Esophagus squamous epithelium (tissue), 5 donors: ENCODE results near the gene POU2F1. TPM values are rescaled to one million over a fixed set of nuclear protein-coding genes. Genes with fewer than 3 reads are reported as not detected.

Experiments used
- DNase-seq: peaks from one replicate; lab custom pipeline; 2025; lab: John Stamatoyannopoulos, UW
- H3K27ac ChIP-seq, 4 donors: fragments of 200-600 bp; sonication (generic); one replicate each; pipeline ENCODE4 v1.5.1; 2016 to 2019; ENCODE audit warnings: mild to moderate bottlenecking in 1 of 4
- H3K27me3 ChIP-seq, 4 donors: fragments of 200-600 bp; sonication (generic); 1 replicate in 3 of 4; 2 replicates in 1 of 4; pipeline versions ENCODE4 v1.5.1 to v1.6.0; 2017 to 2021; ENCODE audit warnings: antibody characterized with exemption in 1 of 4
- H3K36me3 ChIP-seq, 3 donors: fragments of 200-600 bp; sonication (generic); one replicate each; pipeline ENCODE4 v1.5.1; 2016 to 2019
- H3K4me1 ChIP-seq, 3 donors: fragments of 200-600 bp; sonication (generic); one replicate each; pipeline ENCODE4 v1.5.1; 2017 to 2019
- H3K4me3 ChIP-seq, 4 donors: fragments of 200-600 bp; sonication (generic); 1 replicate in 3 of 4; 2 replicates in 1 of 4; pipeline ENCODE4 v1.5.1; 2016 to 2019; ENCODE audit warnings: mild to moderate bottlenecking in 2 of 4, moderate library complexity in 1 of 4
- H3K9me3 ChIP-seq, 3 donors: fragments of 200-600 bp; sonication (generic); one replicate each; pipeline ENCODE4 v1.5.1; 2016 to 2019
- POLR2A ChIP-seq, 4 donors: fragments of 450-650 bp; IDR thresholded peaks; one replicate each; pipeline ENCODE4 v1.6.1; 2017; ENCODE audit warnings: antibody characterized with exemption in 4 of 4, mild to moderate bottlenecking in 4 of 4, moderate library complexity in 3 of 4
- WGBS, 2 donors: methylation state at CpG; one replicate each; pipeline ENCODE4 v1.1.5; 2018; 5-methylcytosine and 5-hydroxymethylcytosine counted together
- intact Hi-C: fragments of 100-400 bp; cut with DNase I; formaldehyde crosslinking; loops from one replicate; pipeline ENCODE4 v1.15.0; 2022
- total RNA-seq, 4 donors: library from RNA; depleted of rRNA; stranded (reverse); fragments of >200 nt; gene quantifications; one replicate each; pipeline ENCODE4 v1.1.0, GENCODE V29; 2016
- TF ChIP-seq, protein P1 (sequence below), 6 experiments: fragments of 450-650 bp in 4 of 6; fragments of 200-600 bp in 2 of 6; sonication (generic) in 2 of 6; IDR thresholded peaks; one replicate each; pipeline ENCODE4 v1.5.1; 2016 to 2019; ENCODE audit warnings: antibody characterized with exemption in 6 of 6, mild to moderate bottlenecking in 4 of 6, moderate library complexity in 4 of 6
- donor health status: DM: yes; HTN: yes; CAD: no.

Gene POU2F1
- total RNA-seq, 4 donors from 2014 or later = 7.8 to 10.5 (median 9.2) TPM

GRCh38 chr1:167438171-167439138, 217.8 kb downstream of the POU2F1 start:
- H3K9me3 ChIP-seq = no peaks in the 10 kb centered on the region
- no peak overlapping the region for H3K27ac ChIP-seq
- no peak for DNase-seq
- no peaks in the 10 kb centered on the region for H3K36me3 ChIP-seq
- WGBS, 2 donors = 63 to 70% methylated on average over 10 to 14 of the region's 17 CpGs
- H3K4me3 ChIP-seq = peak overlapping the region in 1 of 4 donors; percentile 44
- H3K27me3 ChIP-seq = peaks cover 0 to 18% (median 0%) of the 10 kb centered on the region in 4 donors
- H3K4me1 ChIP-seq = peaks cover 6 to 24% (median 9%) of the 10 kb centered on the region in 3 donors
- intact Hi-C loops = no loop called here
- TF ChIP-seq, protein P1, sequence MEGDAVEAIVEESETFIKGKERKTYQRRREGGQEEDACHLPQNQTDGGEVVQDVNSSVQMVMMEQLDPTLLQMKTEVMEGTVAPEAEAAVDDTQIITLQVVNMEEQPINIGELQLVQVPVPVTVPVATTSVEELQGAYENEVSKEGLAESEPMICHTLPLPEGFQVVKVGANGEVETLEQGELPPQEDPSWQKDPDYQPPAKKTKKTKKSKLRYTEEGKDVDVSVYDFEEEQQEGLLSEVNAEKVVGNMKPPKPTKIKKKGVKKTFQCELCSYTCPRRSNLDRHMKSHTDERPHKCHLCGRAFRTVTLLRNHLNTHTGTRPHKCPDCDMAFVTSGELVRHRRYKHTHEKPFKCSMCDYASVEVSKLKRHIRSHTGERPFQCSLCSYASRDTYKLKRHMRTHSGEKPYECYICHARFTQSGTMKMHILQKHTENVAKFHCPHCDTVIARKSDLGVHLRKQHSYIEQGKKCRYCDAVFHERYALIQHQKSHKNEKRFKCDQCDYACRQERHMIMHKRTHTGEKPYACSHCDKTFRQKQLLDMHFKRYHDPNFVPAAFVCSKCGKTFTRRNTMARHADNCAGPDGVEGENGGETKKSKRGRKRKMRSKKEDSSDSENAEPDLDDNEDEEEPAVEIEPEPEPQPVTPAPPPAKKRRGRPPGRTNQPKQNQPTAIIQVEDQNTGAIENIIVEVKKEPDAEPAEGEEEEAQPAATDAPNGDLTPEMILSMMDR (IDR thresholded peaks at IDR 0.05) = no peak
- no peak for TF ChIP-seq POLR2A (IDR thresholded peaks at IDR 0.05)

DNA sequence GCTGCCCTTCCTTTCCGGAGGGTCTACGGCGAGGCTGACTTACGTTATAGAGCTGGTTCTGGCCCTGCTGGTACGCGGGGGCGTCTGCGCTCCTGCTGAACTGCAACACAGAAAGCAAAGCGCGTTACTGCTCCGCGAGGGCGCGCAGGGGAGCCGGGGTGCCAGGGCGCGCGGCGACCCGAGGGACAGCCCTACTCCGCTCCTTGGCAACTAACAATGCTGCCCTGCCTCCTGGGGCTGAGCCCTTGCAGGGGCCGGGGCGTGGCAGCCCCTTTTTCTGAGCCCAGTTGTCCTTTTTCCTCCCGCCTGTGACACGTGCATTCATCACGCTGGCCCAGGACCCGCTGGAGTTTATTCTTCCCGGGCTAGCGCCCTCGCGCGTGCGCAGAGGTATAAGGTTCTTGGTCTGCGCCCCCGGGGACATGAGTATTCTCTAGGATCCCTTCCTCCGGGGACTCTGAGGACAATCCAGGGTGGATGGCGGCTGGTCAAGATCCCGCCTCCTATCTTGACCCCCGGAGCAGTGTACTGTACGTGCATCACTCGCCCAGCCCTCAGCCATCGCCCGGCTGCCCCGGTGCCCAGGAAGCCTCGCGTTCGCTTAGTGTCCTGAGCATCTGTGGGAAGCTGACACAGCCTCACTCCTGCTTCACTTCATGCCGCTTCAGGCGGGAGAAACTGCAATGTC, 218.8 kb downstream of the POU2F1 start:
- Histone ChIP-seq H3K27ac (no peak overlapping the region), H3K4me1 (peaks cover 6 to 24% (median 9%) of the 10 kb centered on the region in 3 donors), H3K36me3 (no peaks in the 10 kb centered on the region), H3K27me3 (peaks cover 0 to 18% (median 0%) of the 10 kb centered on the region in 4 donors), H3K9me3 (no peaks in the 10 kb centered on the region), H3K4me3 (peak overlapping the region; percentile 11 to 61 (median 42))
- WGBS, 2 donors = 2 to 16% methylated on average over 32 to 34 of the region's 49 CpGs
- no peak for DNase-seq
- no peak for TF ChIP-seq POLR2A (IDR thresholded peaks at IDR 0.05)
- TF ChIP-seq, protein P1 (IDR thresholded peaks at IDR 0.05) = no peak
- intact Hi-C loops = no loop called here

DNA sequence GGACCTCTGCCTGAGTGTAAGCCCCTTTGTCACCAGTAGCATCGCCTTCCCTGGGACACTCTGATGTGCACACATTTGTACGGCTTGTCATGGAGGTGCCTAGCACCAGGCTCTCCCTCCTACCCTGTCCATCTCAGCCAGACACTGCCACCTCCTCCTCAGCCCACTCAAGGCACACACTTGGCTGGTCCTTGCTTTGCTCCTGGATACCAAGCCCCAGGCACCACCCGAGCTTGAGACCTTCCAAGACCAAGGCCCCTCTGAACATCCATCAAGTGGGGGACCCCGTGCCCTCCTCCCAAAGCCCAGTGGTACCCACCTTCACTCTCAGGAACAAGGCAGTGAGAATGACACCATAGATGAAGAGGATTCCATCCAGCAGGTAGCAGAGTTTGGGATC, 219.7 kb downstream of the POU2F1 start:
- WGBS, 2 donors = 94% methylated on average over 2 of the region's 4 CpGs
- Histone ChIP-seq H3K27ac (no peak overlapping the region), H3K36me3 (no peaks in the 10 kb centered on the region), H3K4me3 (no peak overlapping the region), H3K4me1 (peaks cover 6 to 24% (median 9%) of the 10 kb centered on the region in 3 donors), H3K9me3 (no peaks in the 10 kb centered on the region), H3K27me3 (peaks cover 0 to 18% (median 0%) of the 10 kb centered on the region in 4 donors)
- no peak for DNase-seq
- no peak for TF ChIP-seq POLR2A (IDR thresholded peaks at IDR 0.05)
- TF ChIP-seq, protein P1 (IDR thresholded peaks at IDR 0.05) = no peak
- intact Hi-C loops = loop anchor here (5.0 to 10.0 kb wide), 2 partner anchors 173 to 376 kb away; no protein-coding TSS in a partner anchor

DNA sequence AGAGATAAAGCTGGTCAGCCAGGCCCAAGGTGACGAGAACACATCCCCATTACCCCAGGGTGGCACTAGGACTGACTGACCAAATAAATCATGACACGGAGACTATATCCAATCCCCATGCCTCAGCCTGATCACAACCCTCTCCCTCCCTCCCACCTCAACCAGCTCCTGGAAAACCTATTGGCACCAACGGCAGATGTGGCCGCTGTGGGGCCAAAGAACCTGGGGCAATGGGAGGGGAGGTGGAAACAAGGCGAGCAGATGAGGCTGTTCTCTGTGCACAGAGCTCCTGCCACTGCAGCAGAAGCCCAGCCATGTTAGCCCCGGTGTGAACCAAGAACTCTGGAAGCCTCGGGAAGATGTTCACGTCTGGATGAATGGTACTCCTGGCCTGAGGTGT, 220.1 kb downstream of the POU2F1 start:
- H3K27ac ChIP-seq = no peak overlapping the region
- peaks cover 6 to 24% (median 9%) of the 10 kb centered on the region in 3 donors for H3K4me1 ChIP-seq
- H3K27me3 ChIP-seq = peaks cover 0 to 18% (median 0%) of the 10 kb centered on the region in 4 donors
- H3K4me3 ChIP-seq = no peak overlapping the region
- WGBS, 2 donors = 88 to 96% methylated on average over 6 to 7 of the region's 8 CpGs
- no peak for DNase-seq
- no peaks in the 10 kb centered on the region for H3K9me3 ChIP-seq
- H3K36me3 ChIP-seq = no peaks in the 10 kb centered on the region
- intact Hi-C loops = loop anchor here (5.0 to 10.0 kb wide), 2 partner anchors 173 to 376 kb away; no protein-coding TSS in a partner anchor
- TF ChIP-seq, protein P1 (IDR thresholded peaks at IDR 0.05) = no peak
- TF ChIP-seq POLR2A (IDR thresholded peaks at IDR 0.05) = no peak
